Hematopoietic multipotent progenitor cell treated with erythropoietin and hydrocortisone succinate and interleukin-3 and kit ligand, for 4 days (in vitro differentiated cells): ENCODE results near the gene MAST4.

Source experiments
- DNase-seq: peaks from one replicate; pipeline ENCODE4 v3.0.0-alpha.2; 2015

Gene MAST4

GRCh38 chr5:66704790-66705425, 108.7 kb downstream of the MAST4 start:
- DNase-seq: peak; percentile 53

- no peak for DNase-seq
Measured at GRCh38 chr5:66708368-66708767, 112.2 kb downstream of the MAST4 start.

DNA sequence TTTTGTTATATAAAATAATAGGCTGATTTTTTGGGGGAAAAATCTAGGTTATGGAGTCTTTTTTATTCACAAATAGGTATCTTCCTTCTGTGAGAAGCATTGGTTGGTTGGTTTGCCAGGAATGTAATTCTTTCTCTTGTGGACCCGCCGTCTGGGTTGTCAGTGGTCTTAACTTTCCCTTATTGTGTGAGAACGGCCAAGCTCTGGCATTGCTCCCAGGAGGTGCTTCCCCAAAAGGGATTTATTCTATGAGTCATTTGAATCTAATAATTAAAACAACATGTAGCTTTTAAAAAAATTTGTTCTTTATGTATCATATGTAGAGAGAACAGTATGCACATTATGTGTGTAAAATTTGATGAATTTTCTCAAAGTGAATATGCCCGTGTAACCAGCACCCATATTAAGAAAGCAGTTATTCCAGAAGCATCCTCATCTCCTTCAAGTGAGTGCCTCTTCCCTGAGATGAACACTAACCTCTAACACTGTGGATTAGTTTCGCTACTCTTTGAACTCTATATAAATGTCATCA, 114.4 kb downstream of the MAST4 start:
- no peak for DNase-seq

DNA sequence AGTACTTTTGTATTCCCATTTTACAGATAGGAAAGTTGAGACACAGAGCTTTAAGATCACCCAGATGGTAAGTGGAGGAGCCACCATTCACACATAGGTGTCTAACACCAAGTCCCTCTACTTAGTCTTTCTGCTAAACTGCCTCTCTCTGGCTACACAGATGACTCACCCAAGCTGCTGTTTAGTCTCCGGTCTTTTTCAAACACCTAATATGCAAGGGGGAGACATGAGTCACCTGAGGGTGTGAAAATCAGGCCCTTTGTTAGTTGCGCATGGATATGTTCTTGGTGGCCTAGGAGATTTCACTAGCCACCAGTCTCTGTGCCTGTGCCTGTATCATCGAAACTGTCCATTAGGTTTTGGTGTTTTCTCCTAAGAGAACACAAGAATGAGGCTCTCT, 117.8 kb downstream of the MAST4 start:
- no peak for DNase-seq

DNA sequence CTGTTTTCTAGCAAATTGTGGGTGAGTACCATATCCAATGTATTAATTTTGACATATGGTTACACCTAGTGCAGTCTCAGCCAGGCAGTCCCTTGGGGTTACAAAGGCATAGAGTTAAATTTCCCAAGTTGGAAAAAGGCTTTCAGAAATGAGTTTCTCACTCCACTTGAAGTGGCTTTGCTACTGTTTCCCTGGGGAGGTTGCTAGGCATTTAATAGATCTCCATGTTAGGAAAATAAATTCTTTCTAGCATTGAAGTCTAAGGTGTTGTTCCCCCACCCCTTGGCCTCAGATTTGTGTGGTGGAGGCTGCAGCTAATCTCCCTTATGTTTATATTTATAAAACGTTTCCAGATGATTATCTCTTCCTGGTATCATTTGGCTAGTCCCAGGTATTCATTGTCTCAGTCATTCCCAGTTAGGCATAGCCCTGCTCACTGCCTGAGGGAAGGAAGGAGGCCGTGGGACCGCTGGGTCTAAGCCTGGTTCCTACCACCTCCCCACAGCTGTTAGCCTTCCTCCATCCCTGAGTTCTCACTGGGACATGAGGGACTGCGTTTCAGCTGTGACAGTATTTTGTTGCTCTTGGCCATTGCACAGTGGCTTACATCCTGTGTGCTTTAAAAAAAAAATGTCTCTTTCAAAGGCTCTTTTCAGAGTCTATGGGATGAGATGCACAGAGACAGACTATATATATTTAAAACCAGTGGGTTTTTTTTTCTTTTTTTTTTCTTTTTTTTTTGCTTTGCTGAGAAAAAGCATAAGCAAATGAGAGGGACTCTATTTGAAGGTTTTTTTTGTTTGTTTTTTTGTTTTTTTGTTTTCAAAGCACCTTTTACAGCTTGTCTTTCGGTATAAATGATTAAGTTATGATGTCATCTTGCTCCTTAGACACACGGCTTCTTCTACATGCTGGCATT, 121.5 kb downstream of the MAST4 start:
- no peak for DNase-seq

DNA sequence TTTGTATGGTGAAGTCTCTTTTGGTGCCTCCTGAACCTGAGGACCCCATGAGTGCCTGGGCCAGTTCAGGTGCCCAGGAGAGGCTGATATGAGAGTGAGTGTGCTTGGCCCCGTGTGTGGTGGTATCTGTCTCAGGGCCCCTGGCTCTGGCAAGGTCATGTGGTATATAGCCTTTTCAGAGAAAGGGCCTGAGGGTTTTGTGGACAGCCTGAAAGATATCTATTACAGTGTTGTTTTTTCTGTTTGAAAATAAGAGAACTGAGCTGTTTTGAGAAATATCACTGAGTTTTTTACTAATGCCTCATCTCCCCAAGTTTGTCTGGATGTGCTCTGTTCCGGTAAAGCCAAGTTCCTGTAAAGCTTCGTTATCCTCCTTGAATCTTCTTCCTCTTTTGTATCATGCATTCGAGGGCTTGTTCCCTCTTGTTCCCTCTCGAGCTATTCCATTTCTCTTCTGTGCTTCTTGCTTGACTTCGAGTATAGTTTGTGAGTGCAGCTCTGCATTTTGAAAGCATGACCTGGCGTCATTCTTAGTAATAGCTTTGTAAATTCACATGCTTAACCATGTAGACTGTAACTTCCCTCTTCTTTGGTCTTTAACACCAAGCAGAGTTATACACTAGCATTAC, 122.3 kb downstream of the MAST4 start:
- DNase-seq: peak; percentile 61

GRCh38 chr5:66720780-66721179, 124.6 kb downstream of the MAST4 start:
- DNase-seq: no peak

- DNase-seq: no peak
Measured at GRCh38 chr5:66722686-66723085, 126.5 kb downstream of the MAST4 start.

DNA sequence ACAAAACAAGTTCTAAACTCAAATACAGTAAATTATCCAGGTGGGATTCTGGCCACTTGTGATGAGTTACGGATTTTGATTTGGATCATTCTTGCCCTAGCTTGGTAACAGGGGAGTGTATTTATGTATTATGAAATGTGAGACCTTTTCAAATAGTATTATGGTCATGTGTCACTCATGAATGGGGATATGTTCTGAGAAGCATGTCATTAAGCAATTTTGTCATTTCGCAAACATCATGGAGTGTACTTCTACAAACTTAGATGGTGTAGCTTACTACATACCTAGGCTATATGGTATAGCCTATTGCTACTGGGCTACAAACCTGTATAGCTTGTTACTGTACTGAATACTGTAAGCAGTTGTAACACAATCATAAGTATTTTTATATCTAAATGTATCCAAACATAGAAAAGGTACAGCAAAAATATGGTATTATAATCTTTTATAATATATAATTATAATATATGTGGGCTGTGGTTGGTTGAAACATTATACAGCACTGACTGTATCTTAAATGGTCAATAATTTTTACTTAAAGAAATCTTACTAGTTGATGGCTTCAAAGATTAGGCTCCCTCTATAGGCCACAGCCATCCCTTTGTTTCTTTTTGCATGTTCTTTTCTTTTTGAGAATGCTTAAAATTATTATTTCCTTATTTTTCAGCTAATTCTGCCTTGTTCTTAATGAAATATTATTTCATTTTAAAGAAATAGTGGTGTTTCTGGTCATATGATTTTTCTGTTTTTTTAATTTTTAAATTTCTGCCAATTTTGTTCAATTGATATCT, 128.4 kb downstream of the MAST4 start:
- peak; percentile 55 for DNase-seq

DNA sequence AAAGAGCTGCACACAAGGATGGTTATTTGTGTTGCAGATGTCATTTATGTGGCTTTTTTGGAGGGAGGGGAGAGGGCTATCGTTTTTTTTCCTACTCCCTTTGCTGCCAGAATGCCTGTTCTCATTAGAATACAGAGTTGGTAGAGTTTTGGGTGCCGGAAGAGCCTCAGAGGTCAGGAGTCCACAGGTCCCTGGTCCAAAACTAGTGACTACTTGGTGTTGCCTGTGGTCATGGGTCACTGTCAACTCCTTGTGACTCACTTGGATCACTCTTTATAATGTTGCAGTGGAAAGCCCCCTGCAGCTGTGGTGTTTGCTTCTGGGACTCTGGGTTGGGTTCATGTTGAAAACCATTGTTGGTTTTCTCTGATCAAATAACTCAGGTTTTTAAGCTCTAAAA, 131.4 kb downstream of the MAST4 start:
- DNase-seq: no peak

DNA sequence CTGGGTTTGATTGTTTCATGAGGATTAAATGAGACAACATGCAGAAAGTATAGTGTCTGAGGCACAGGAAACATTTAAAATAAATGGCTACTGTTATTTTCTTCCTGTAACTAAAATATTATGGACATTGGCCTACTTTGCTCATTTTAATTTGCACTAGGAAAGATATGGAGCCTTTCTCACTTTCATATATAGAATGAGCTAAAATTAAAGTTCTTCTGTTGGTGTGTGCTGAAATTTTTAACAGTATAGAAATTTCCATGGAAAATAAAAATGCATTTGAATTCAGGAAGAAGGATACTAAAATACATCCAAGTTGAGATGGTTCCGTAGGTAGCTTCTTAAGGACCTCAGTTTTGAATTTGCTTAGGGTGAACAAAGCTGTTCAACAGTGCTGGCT, 131.9 kb downstream of the MAST4 start:
- no peak for DNase-seq

DNA sequence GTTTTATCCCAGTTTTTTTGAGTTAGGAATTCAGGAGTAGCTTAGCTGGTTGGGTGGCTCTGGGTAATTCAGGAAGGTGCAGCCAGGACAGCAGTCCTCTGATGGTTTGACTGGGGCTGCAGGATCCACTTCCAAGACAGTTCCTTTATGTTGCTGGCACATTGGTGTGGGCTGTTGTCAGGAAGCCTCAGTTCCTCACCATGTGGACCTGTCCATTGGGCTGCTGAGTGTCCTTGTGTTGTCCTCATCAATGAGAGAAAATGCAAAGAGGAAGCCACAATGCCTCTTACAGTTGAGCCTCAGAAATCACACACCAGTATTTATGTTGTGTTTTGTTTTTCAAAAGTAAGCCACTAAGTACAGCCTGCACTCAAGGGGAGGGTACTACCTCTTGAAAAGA, 140.9 kb downstream of the MAST4 start:
- DNase-seq: no peak

GRCh38 chr5:66738136-66738535, 141.9 kb downstream of the MAST4 start:
- DNase-seq: no peak

- no peak for DNase-seq
Measured at GRCh38 chr5:66739021-66739420, 142.8 kb downstream of the MAST4 start.

DNA sequence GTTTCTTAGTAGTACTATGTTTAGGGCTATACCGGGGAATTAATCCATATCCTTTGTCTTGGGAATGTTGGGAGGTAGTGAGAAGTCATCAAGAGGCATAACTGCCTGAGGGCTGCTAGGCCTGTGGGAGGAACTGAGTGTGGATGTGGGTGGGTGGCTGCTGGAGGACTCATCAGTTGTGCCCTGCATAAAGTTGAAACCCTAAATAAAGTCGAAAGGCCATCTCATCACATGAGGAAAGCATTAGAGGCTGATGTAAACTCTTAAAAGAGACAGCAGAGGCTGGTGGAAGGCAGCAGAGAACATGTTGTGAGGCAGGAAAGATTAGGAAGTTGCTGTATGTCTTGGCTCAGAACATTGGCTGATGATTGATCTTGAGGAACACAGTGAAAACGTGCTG, 143.8 kb downstream of the MAST4 start:
- no peak for DNase-seq

- DNase-seq: no peak
Measured at GRCh38 chr5:66741394-66741793, 145.2 kb downstream of the MAST4 start.

GRCh38 chr5:66742083-66742895, 146.1 kb downstream of the MAST4 start:
- peak; percentile 68 for DNase-seq

- DNase-seq: peak; percentile 22
Measured at GRCh38 chr5:66742896-66743247, 146.7 kb downstream of the MAST4 start.

GRCh38 chr5:66743344-66743743, 147.2 kb downstream of the MAST4 start:
- DNase-seq: no peak

DNA sequence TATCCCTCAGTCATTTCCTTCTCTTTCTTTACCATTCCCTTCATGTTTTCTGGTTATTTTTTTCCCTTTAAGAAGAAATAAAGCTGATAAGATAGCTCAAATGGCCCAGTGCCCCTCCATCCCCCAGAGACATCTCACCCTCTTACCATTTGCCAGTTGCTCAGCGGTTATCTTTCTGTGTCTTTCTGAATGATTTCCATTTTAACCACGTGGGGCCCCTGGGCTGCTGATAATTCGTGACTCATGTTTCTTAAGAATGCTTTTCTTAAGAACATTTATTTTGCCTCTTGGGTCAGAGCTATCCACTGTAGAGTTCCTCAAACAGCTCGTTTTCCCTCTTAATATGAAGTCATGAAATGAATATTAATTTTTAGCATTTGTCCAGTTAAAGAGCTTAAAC, 147.8 kb downstream of the MAST4 start:
- peak; percentile 95 for DNase-seq

GRCh38 chr5:66745297-66745696, 149.1 kb downstream of the MAST4 start:
- no peak for DNase-seq

DNA sequence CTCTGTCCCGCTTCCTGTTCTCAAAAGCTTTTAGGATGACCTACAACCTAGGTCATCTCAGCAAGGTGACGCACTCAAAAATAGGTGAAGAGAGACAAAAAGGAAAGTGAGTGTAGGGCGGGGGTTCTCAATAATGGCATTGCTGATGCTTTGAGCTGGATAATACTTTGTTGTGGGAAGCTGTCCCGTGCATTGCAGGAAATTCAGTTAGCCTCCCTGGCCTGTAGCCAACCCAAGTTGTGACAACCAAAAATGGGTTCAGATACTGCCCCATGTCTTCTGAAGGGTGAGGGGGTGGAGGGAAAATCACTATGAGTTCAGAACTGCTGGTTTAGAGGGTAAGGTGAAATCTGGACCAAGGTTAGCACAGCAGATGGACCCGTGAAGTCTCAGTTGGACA, 151.4 kb downstream of the MAST4 start:
- DNase-seq: peak; percentile 44
